Neural cell (in vitro differentiated cells): ENCODE measurements around the gene ANGPTL8.

ENCODE experiments used
- EP300 ChIP-seq: fragments of 450-650 bp; conservative IDR thresholded peaks from 2 replicates; pipeline ENCODE4 v1.6.1; 2014; ENCODE audit warnings: antibody characterized with exemption, mild to moderate bottlenecking, moderate library complexity; ENCODE audit not compliant: poor library complexity, severe bottlenecking
- EZH2 ChIP-seq: fragments of 200-600, 300-800 bp; shearing (Covaris generic), sonication (generic); IDR thresholded peaks from 2 replicates; pipeline ENCODE4 v1.6.1; 2014; ENCODE audit warnings: antibody characterized with exemption, low read length, borderline replicate concordance, mild to moderate bottlenecking; ENCODE audit not compliant: insufficient read depth, poor library complexity, severe bottlenecking
- POLR2AphosphoS5 ChIP-seq: IDR thresholded peaks from 2 replicates; pipeline ENCODE4 v1.6.1; 2012
- RAD21 ChIP-seq: fragments of 450-650 bp; conservative IDR thresholded peaks from 2 replicates; pipeline ENCODE4 v1.6.1; 2014; ENCODE audit warnings: antibody characterized with exemption, mild to moderate bottlenecking, moderate library complexity
- SMC3 ChIP-seq: fragments of 450-650 bp; conservative IDR thresholded peaks from 2 replicates; pipeline ENCODE4 v1.6.1; 2014; ENCODE audit warnings: antibody characterized with exemption, mild to moderate bottlenecking, moderate library complexity; ENCODE audit not compliant: poor library complexity
- TAF1 ChIP-seq: IDR thresholded peaks from 2 replicates; pipeline ENCODE4 v1.6.1; 2012; ENCODE audit warnings: low read depth
- TF ChIP-seq, protein P1 (sequence below): fragments of 450-650 bp; IDR thresholded peaks from 2 replicates; pipeline ENCODE4 v1.5.1; 2014; ENCODE audit warnings: antibody characterized with exemption, mild to moderate bottlenecking, moderate library complexity; ENCODE audit not compliant: poor library complexity, severe bottlenecking

DNA sequence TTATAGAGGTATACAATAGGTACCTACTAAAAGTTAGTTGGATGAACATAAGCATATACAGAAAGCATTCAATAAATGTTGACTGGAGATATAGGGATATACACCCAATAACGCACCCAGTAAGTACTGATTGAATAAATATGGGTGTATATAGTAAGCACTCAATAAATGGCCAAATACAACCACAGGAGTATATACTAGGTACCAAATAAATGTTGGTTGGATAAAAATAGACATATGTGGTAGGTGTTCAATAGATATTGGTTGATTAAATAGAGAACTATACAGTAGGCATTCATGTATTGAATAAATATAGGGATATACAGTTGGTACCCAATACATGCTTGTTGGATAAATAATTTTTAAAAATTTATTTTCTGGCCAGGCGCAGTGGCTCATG, 9.4 kb downstream of the ANGPTL8 start:
- TF ChIP-seq, protein P1, sequence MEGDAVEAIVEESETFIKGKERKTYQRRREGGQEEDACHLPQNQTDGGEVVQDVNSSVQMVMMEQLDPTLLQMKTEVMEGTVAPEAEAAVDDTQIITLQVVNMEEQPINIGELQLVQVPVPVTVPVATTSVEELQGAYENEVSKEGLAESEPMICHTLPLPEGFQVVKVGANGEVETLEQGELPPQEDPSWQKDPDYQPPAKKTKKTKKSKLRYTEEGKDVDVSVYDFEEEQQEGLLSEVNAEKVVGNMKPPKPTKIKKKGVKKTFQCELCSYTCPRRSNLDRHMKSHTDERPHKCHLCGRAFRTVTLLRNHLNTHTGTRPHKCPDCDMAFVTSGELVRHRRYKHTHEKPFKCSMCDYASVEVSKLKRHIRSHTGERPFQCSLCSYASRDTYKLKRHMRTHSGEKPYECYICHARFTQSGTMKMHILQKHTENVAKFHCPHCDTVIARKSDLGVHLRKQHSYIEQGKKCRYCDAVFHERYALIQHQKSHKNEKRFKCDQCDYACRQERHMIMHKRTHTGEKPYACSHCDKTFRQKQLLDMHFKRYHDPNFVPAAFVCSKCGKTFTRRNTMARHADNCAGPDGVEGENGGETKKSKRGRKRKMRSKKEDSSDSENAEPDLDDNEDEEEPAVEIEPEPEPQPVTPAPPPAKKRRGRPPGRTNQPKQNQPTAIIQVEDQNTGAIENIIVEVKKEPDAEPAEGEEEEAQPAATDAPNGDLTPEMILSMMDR: no peak
- no peak for TF ChIP-seq POLR2AphosphoS5
- TF ChIP-seq SMC3: no peak
- no peak for TF ChIP-seq EZH2
- no peak for TF ChIP-seq RAD21
- TF ChIP-seq TAF1: no peak
- TF ChIP-seq EP300: no peak
